22Rv1 (cell line): ENCODE results near the gene ATP1A4.

Experiments used
- H3K27ac ChIP-seq: fragments of 450-650 bp; 2 replicates; pipeline ENCODE4 v1.5.1; 2017
- ZFX ChIP-seq: fragments of 450-650 bp; IDR thresholded peaks from 2 replicates; pipeline ENCODE4 v1.6.1; 2017; ENCODE audit warnings: antibody characterized with exemption, borderline replicate concordance
- TF ChIP-seq, protein P1 (sequence below): fragments of 450-650 bp; IDR thresholded peaks from 2 replicates; pipeline ENCODE4 v1.5.1; 2017; ENCODE audit warnings: mild to moderate bottlenecking

The ATP1A4 gene

DNA sequence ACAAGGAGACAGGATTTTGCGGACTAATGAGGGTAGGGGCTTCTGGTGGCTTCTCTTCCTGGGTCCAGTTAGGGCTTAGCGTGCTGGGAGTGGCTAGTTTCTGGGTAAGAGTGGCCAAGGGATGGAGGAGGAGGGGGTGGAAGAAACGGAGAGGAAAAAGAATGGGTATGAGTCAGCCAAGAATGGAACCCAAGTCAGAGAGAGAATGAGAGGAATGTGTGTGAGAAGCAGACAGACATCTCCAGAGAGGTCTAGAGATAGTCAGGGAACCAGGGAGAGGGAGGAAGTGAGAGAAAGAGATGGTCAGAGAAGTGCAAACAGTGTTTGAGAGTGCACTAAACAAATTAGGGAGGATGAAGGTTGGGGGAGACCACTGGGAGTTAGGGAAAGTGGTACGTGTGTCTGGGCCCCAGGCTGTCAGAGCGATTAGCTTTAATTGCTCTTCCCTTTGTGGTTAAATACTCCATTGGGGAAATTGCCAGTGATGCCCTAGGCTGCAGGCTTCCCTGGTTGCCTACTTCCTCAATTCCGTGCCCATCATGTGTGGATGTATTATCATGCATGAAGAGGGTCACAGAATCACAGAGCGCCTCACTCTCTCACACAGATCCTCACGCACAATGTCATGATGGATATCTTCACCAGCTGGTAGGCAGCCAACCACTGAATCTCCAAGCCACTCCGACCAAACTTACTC is 55.2 kb downstream of the ATP1A4 start:
- H3K27ac ChIP-seq = peak overlapping the region; percentile 84
- TF ChIP-seq, protein P1, sequence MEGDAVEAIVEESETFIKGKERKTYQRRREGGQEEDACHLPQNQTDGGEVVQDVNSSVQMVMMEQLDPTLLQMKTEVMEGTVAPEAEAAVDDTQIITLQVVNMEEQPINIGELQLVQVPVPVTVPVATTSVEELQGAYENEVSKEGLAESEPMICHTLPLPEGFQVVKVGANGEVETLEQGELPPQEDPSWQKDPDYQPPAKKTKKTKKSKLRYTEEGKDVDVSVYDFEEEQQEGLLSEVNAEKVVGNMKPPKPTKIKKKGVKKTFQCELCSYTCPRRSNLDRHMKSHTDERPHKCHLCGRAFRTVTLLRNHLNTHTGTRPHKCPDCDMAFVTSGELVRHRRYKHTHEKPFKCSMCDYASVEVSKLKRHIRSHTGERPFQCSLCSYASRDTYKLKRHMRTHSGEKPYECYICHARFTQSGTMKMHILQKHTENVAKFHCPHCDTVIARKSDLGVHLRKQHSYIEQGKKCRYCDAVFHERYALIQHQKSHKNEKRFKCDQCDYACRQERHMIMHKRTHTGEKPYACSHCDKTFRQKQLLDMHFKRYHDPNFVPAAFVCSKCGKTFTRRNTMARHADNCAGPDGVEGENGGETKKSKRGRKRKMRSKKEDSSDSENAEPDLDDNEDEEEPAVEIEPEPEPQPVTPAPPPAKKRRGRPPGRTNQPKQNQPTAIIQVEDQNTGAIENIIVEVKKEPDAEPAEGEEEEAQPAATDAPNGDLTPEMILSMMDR = no peak
- TF ChIP-seq ZFX = no peak

DNA sequence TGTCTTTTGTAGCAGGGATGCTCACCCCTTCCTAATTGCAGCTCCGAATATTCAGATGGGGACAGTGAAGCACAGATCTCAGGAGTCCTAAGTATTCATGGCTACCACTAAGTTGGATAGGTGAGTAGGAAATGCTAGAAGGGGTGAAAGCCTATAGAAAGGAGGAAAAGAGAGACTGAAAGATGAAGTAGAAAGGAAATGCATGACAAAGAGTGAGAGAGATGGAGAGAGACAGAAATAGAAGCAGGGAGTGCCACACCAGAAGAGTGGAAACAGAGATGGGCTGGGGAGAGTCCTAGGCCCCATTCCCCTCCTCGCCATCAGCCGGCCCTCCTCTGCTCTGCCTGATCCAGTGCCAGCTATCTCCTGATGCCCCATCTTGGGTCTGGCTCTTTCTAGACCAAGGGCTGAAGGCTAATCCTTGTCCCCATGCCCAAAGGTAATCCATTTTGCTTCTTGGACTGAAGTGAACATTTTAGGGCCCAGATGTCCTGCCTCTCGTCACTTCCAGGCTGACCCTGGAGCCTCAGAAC is 55.8 kb downstream of the ATP1A4 start:
- TF ChIP-seq, protein P1 = no peak
- TF ChIP-seq ZFX = no peak
- peak overlapping the region; percentile 84; the same call in 1 of the 2 replicates for H3K27ac ChIP-seq

DNA sequence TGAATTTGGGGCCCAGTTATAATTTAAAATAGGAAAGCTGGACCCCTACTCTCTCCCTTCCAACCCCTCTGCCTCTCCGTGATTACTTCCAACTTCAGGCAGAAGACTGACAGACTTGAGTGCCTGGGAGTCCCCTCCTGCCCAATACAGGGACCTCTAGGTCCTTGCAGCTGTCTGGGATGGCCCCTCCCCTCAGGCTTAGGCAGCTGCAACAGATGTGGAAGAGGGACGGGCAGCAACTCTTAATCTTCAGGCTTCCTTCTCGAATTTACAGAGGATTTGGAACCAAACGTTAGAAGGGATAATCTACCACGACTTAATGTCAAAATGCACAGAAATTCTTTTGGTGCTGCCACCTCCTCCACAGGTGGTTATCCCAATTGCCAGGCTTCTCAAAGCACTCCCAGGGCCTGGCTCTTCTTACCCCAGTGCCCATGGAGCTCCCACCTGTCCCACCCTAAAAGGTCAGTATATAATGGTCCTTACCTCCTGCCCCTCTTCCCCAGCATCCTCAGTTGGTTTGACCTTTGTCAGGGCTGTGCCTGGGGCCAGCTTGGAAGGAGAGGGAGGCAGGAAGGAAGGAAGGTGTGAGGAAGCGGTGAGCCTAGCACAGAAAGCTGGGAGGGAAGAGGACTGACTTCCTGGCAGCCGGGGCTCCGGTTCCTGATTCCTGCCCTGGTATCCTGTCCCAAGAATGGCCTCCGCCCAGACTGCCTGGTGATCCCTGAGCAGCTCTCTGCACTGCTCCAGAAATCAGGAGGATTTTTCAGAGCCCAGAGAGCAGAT is 56.6 kb downstream of the ATP1A4 start:
- peak overlapping the region; percentile 84; the same call in 1 of the 2 replicates for H3K27ac ChIP-seq
- TF ChIP-seq, protein P1 = no peak
- no peak for TF ChIP-seq ZFX

DNA sequence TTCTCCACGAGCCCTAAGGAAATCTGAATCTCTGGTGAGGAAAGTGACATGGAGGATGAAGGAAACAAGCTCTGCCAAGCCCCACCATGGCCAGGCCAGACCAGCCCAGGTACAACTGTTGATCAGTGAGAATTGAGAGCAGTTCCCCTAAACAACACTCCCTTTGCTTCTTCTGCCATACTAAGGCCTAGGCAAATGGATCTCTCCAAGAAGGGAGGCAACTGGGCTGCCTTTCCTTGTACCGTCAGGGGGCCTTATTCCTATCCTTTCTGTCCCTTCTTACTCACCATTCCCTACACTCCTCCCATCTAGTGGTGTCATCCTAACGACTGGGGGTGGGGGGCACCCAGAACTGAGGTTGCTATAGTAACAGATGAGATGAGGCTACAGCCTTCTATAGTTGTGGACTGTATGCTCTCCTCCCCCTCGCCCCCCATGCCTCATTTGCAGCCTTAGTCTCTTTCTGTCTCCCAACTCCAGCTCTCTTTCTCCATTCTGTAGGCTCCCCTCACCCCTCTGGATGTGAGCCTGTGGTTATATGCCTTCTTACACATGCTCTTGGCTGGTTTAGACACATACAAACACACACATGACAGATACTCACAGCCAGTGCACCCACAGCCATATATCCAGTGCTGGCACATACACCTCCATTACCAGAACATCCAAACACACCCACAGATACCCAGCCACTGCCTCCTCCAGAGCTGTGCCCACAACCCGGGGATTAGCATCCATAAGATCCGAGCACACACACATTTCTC is 57.3 kb downstream of the ATP1A4 start:
- TF ChIP-seq, protein P1 = no peak
- no peak for TF ChIP-seq ZFX

DNA sequence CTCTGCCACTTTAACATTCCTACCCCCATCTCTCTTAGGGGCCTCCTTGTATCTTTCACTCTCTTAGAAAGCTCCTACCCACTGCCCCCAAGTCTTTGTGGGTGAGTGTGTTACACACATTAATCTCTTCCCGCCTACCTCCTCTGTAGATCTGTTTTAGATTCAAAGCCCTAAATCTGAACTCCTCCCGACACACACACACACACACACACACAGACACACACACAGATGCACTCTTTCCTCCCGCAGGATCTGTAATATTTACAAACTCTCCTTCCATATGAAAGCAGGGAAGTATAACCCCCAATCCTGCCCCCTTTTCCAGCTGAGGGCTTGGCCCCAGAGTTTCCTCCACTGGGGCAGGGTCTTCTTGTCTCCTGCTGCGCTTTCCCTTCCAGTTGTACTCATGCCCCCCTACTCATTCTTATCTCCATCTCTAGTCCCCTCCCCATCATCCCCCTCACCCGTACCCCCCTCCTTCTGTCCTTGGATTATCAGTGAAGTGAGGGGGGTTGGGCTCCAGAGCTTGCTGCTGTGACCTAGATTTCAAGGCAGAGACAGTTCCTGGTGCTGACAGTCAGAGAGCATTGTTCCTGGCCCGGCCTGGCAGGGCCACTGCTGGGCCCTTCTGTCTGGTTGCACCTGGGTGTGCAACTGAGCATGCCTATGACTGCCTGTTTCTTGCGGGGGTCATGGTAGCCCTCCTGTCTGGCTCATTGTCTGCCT is 58.1 kb downstream of the ATP1A4 start:
- TF ChIP-seq ZFX = no peak
- TF ChIP-seq, protein P1 = no peak
- 0 out of 2 replicates have a peak overlapping the region, but pooled peaks have one; percentile 1 for H3K27ac ChIP-seq

More for the DNA sequence above, 57.3 kb downstream of the ATP1A4 start:
- no peak overlapping the region; the same call in 1 of the 2 replicates for H3K27ac ChIP-seq

DNA sequence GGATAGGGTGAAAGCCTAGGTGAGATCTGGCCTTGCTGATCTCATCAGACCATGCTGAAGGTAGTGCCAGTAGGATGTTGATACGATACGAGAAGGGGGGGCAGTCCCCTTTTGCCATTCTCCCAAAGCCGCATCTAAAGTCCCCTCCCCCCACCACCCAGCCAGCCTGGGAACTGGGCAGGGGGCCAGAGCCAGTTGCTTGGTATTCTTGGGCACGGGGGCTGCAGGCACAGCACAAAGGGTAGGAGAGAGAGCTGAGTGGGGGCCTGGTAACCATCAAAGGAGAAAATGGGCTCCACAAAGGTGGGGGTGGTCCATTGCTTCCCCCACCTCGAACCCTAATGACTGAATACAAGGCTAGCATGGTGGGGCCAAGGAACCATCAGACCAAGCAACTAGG is 59.2 kb downstream of the ATP1A4 start:
- TF ChIP-seq, protein P1 = no peak
- TF ChIP-seq ZFX = no peak
- H3K27ac ChIP-seq = peak overlapping the region; percentile 1; the same call in 1 of the 2 replicates
